IPS DF 6.9 (cell line): ENCODE data around the gene STK11IP.

ENCODE experiments used
- DNase-seq: peaks from one replicate; pipeline ENCODE4 v3.0.0-alpha.2; 2013; ENCODE audit warnings: low read depth, low spot score
- H3K27ac ChIP-seq: one replicate; pipeline ENCODE4 v1.5.1; 2013; ENCODE audit warnings: low read length, control low read depth
- H3K27me3 ChIP-seq: 2 replicates; pipeline ENCODE4 v1.6.1; 2013; ENCODE audit warnings: mild to moderate bottlenecking, low read length; ENCODE audit not compliant: control insufficient read depth, insufficient read depth
- H3K36me3 ChIP-seq: 2 replicates; pipeline ENCODE4 v1.6.1; 2013; ENCODE audit warnings: low read length; ENCODE audit not compliant: control insufficient read depth, insufficient read depth
- H3K4me1 ChIP-seq: 2 replicates; pipeline ENCODE4 v1.6.1; 2013; ENCODE audit warnings: low read length; ENCODE audit not compliant: control insufficient read depth, insufficient read depth
- H3K4me3 ChIP-seq: 2 replicates; pipeline ENCODE4 v1.5.1; 2013; ENCODE audit warnings: mild to moderate bottlenecking, low read length
- H3K9me3 ChIP-seq: 2 replicates; pipeline ENCODE4 v1.6.1; 2013; ENCODE audit warnings: low read length, inconsistent platforms; ENCODE audit not compliant: control insufficient read depth, insufficient read depth
- WGBS: extraction: QIAGEN DNeasy Blood & Tissue Kit; methylation state at CpG from one replicate; pipeline ENCODE4 v1.1.7; 2013; ENCODE audit warnings: mixed read lengths, missing lambda C conversion rate; ENCODE audit not compliant: insufficient read length, insufficient coverage; 5-methylcytosine and 5-hydroxymethylcytosine counted together

STK11IP gene, protein sequence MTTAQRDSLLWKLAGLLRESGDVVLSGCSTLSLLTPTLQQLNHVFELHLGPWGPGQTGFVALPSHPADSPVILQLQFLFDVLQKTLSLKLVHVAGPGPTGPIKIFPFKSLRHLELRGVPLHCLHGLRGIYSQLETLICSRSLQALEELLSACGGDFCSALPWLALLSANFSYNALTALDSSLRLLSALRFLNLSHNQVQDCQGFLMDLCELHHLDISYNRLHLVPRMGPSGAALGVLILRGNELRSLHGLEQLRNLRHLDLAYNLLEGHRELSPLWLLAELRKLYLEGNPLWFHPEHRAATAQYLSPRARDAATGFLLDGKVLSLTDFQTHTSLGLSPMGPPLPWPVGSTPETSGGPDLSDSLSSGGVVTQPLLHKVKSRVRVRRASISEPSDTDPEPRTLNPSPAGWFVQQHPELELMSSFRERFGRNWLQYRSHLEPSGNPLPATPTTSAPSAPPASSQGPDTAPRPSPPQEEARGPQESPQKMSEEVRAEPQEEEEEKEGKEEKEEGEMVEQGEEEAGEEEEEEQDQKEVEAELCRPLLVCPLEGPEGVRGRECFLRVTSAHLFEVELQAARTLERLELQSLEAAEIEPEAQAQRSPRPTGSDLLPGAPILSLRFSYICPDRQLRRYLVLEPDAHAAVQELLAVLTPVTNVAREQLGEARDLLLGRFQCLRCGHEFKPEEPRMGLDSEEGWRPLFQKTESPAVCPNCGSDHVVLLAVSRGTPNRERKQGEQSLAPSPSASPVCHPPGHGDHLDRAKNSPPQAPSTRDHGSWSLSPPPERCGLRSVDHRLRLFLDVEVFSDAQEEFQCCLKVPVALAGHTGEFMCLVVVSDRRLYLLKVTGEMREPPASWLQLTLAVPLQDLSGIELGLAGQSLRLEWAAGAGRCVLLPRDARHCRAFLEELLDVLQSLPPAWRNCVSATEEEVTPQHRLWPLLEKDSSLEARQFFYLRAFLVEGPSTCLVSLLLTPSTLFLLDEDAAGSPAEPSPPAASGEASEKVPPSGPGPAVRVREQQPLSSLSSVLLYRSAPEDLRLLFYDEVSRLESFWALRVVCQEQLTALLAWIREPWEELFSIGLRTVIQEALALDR

DNA sequence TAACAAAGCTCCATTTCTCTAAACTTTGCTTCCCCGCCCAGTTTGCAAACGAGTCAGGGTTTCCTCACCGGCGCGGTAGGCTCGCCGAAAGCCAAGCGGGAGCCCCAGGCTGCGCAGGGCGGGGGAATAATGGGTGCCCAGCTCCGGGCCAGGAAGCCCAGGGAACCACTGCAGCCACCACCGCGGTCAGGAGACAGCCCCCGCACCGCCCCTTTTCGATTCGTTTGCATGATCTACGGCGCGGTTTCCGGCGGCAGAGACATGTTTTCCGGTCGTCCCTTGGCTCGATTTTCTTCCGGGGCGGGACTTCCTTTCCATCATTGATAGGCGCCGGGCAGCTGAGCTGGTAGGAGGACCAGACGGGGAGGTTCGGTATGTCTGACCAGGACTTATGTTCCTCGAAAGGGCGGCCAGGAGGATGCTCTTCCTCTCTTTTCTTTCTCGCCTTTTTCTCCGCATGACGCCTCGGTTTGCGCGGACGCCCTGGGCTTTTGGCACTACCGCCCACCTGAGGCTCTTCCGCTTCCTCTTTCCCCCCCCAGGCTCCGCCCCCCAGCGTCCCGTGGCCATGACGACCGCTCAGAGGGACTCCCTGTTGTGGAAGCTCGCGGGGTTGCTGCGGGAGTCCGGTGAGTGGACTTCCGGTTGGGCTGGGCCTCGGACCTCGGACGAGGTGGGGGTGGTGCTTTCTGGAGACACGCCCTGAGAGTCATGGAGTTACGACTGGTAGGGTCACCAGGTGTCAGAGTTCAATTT, at the start of gene STK11IP:
Gene STK11IP (plus strand): TSS at position 306 of the 756 bp plus-strand sequence. CDS start 263 bp downstream, at position 569.
- Histone ChIP-seq H3K4me3 (peak within 1 kb of the TSS; percentile 90), H3K36me3 (peaks cover 6% of the 10 kb centered on the region; the same call in 1 of the 2 replicates), H3K27me3 (no peaks in the 10 kb centered on the region), H3K27ac (peak within 1 kb of the TSS; percentile 61), H3K4me1 (peaks cover 1% of the 10 kb centered on the region; the same call in 1 of the 2 replicates), H3K9me3 (no peaks in the 10 kb centered on the region)
- peak; percentile 95 for DNase-seq
- WGBS = no CpG with 5 or more reads among the region's 57 CpGs

DNA sequence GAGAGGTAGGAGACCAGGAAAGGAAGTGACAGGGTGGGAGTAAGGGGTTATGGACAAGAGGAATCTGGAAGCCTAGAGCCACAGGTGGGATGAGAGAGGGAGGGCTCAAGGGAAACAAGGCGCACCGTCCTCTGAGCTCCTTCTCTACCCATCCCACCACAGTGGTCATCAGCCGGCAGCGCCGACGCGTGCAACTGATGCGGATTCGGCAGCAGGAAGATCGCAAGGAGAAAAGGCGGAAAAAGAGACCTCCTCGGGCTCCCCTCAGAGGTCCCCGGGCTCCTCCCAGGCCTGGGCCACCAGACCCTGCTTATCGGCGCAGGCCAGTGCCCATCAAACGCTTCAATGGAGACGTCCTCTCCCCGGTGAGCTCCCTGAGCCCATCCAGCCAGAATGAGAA, 48.7 kb upstream of the STK11IP start:
- H3K4me3 ChIP-seq = no peak overlapping the region
- H3K36me3 ChIP-seq = peaks cover 7% of the 10 kb centered on the region; the same call in 1 of the 2 replicates
- H3K27me3 ChIP-seq = no peaks in the 10 kb centered on the region; the same call in 1 of the 2 replicates
- H3K9me3 ChIP-seq = no peaks in the 10 kb centered on the region
- no CpG with 5 or more reads among the region's 18 CpGs for WGBS
- 0 out of 2 replicates have a peak, but pooled peaks cover 5% of the 10 kb centered on the region for H3K4me1 ChIP-seq
- no peak overlapping the region for H3K27ac ChIP-seq
- no peak for DNase-seq

DNA sequence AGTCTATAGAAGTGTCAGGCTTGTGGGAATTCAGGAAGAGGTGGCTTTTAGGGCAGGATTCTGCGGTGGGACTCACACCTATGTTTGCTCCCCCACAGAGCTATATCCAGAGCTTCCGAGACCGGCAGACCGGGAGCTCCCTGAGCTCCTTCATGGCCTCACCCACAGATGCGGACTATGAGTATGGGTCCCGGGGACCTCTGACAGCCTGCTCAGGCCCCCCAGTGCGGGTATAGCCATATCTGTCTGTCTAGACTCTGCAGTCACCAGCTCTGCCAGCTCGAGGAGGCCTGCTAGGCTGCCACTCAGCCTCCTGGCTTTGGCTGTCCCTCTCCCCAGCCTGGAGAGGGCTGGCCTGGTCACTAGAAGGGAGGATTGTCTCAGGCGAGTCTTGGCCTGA, 48.0 kb upstream of the STK11IP start:
- H3K4me1 ChIP-seq = 0 out of 2 replicates have a peak, but pooled peaks cover 4% of the 10 kb centered on the region
- H3K36me3 ChIP-seq = peaks cover 7% of the 10 kb centered on the region; the same call in 1 of the 2 replicates
- H3K27ac ChIP-seq = no peak overlapping the region
- no peak overlapping the region for H3K4me3 ChIP-seq
- no peaks in the 10 kb centered on the region; the same call in 1 of the 2 replicates for H3K27me3 ChIP-seq
- DNase-seq = no peak
- H3K9me3 ChIP-seq = no peaks in the 10 kb centered on the region
- WGBS = no CpG with 5 or more reads among the region's 9 CpGs

DNA sequence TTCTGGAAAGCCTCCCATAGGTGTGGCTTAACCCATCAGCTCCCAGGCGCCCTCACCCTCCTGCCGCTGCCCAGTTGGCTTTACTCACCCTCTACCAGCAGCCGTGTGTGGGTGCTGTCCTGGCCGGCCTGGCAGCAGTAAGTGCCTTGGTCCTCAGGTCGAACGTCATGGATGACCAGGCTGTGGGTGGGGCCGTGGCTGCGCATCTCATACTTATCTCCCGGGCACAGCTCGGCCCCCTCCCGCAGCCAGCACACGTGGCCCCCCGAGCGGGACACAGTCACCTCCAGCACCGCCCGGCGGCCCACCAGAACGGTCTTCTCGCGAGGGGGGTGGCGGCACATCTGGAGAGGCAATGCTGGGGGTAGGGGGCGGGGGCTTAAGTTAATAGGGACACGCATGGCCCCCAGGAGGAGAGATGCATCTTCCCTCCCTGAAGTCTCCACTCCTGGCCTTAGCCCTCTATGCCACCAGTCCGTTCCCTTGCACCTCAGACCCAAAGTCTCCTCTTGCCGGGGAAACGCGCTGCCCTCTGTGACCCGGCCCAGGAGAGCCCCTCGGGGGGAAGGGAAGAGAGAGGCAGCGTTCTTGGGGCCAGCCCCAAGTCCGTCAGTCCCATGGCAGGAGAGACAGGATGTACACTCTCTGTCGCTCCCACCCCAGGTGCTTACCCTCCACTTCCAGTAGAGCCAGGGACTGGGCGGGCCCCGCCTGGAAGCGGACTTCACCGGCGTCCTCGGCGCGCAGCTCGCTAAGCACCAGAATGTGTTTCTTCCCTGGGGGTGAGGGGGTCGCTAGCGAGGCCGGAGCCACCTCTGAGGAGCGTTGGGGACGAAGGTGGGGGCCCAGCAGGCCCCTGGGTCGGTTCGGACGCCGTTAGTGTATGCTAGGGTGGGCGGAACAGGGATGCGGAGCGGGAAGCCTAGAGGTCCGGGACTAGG, 45.9 kb upstream of the STK11IP start:
- Histone ChIP-seq H3K4me1 (0 out of 2 replicates have a peak, but pooled peaks cover 4% of the 10 kb centered on the region), H3K9me3 (no peaks in the 10 kb centered on the region), H3K36me3 (peaks cover 7% of the 10 kb centered on the region; the same call in 1 of the 2 replicates), H3K4me3 (peak overlapping the region; percentile 65; the same call in 1 of the 2 replicates), H3K27ac (no peak overlapping the region), H3K27me3 (no peaks in the 10 kb centered on the region; the same call in 1 of the 2 replicates)
- no peak for DNase-seq
- WGBS = no CpG with 5 or more reads among the region's 54 CpGs

DNA sequence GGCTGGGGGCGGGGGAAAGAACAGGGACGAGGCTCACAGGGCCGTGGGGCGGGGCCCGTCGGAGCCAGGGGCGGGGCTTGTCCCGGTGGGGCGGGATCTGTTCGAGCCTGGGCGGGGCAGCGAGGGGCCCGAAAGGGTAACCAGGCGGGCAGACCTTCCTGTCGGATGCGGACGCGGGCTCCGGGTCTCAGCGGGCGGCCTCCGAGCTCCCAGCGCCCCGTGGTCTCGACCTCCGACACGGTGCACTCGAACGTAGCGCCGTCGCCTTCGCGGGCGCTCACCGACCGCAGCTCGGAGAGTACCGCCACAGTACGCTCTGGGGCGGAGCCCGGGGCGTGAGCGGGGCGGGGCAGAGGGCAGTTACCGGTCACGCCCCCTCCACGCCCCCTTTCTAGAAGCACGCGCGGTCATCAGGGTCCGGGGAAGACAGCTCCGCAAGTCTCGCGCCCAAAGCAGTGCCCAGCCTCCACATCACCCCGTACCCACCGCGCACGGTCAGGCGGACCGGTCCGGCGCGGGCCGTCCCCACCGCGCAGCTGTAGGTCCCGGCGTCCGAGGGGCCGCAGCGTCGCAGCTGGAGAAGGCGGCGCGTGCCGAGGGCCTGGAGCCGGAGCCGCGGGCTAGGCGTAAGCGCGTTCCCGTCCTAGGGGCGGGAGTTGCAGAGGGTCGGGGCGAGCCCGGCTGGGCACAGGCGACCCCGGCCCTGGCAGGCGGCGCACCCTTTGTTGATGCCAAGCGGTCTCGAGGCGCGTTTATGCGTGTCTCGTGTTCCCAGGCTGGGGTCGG, 45.1 kb upstream of the STK11IP start:
- Histone ChIP-seq H3K36me3 (peaks cover 7% of the 10 kb centered on the region; the same call in 1 of the 2 replicates), H3K9me3 (no peaks in the 10 kb centered on the region), H3K27me3 (no peaks in the 10 kb centered on the region; the same call in 1 of the 2 replicates), H3K27ac (no peak overlapping the region), H3K4me1 (0 out of 2 replicates have a peak, but pooled peaks cover 4% of the 10 kb centered on the region), H3K4me3 (peak overlapping the region; percentile 65; the same call in 1 of the 2 replicates)
- no CpG with 5 or more reads among the region's 99 CpGs for WGBS
- DNase-seq = no peak

DNA sequence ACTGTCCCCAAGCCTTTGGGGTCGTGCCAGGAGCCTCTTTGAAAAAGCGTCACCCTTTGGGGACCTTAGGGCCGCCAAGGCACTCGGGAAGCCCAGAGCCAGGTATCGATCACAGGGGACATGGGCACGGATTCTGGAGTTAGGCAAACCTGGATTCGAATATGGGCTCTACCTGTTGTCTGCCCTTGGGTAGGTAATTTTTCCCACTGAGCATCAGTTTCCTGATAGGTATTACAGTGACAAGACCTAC, 44.6 kb upstream of the STK11IP start:
- Histone ChIP-seq H3K36me3 (peaks cover 3% of the 10 kb centered on the region; the same call in 1 of the 2 replicates), H3K27ac (no peak overlapping the region), H3K27me3 (no peaks in the 10 kb centered on the region; the same call in 1 of the 2 replicates), H3K4me3 (peak overlapping the region; percentile 65; the same call in 1 of the 2 replicates), H3K4me1 (0 out of 2 replicates have a peak, but pooled peaks cover 4% of the 10 kb centered on the region), H3K9me3 (no peaks in the 10 kb centered on the region)
- DNase-seq = no peak
- WGBS = no CpG with 5 or more reads among the region's 7 CpGs

DNA sequence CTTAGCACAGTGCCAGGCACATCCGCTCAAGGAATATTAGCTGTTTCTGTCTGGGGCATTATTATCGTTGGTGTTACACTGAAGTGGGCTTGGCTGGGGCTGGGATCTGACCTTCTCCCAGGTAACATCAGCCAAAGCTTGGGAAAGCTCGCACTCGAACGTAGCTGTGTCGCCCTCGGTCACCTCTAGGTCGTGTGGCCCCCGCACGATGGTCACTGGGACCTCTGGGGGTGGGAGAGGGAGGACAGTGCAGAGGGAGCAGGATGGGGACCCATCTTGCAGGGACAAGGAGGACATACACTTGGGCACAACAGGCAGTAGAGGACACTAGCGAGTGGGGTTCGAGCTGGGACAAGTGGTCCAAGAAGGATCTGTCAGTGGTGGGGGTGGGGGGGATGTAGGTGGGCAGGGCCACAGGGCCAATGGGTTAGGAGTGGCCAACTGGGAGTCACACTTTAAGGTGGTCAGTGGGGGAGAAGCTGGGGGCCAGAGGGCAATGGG, 44.1 kb upstream of the STK11IP start:
- no peak overlapping the region for H3K27ac ChIP-seq
- H3K4me3 ChIP-seq = no peak overlapping the region
- WGBS = no CpG with 5 or more reads among the region's 12 CpGs
- 0 out of 2 replicates have a peak, but pooled peaks cover 4% of the 10 kb centered on the region for H3K4me1 ChIP-seq
- H3K36me3 ChIP-seq = peaks cover 3% of the 10 kb centered on the region; the same call in 1 of the 2 replicates
- no peak for DNase-seq
- no peaks in the 10 kb centered on the region; the same call in 1 of the 2 replicates for H3K27me3 ChIP-seq
- H3K9me3 ChIP-seq = no peaks in the 10 kb centered on the region

DNA sequence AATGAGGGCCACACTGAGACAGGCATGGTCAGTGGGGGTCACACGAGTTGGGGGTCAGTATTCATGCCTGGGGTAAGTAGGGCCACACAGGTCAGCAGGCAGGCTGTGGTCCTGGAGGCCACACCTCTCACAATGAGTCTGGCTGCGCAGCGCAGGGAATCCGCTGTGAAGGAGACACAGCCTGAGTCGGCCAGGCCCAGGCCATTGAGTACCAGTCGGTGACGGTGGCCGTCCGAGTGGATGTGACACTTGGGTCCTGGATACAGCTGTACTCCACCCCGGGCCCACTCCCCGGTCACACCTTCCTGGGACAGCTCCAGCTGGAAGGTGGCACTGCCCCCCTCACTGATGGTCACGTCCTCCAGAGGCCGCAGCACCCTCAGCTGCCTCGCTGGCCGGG, 43.3 kb upstream of the STK11IP start:
- 0 out of 2 replicates have a peak, but pooled peaks cover 4% of the 10 kb centered on the region for H3K4me1 ChIP-seq
- no peak for DNase-seq
- WGBS = no CpG with 5 or more reads among the region's 15 CpGs

More for the DNA sequence above, 43.3 kb upstream of the STK11IP start:
- Histone ChIP-seq H3K27ac (no peak overlapping the region), H3K4me3 (no peak overlapping the region), H3K27me3 (no peaks in the 10 kb centered on the region; the same call in 1 of the 2 replicates), H3K36me3 (peaks cover 3% of the 10 kb centered on the region; the same call in 1 of the 2 replicates), H3K9me3 (no peaks in the 10 kb centered on the region)
